ENCODE measurements around the gene ACTL10. TPM values are rescaled to one million over a fixed set of nuclear protein-coding genes. Genes with fewer than 3 reads are reported as not detected.

ACTL10 gene
- total and polyA plus RNA-seq, 2 donors (not counting 1 experiment from before 2014, with no cell fraction given) = 1.2 to 6.3 TPM

DNA sequence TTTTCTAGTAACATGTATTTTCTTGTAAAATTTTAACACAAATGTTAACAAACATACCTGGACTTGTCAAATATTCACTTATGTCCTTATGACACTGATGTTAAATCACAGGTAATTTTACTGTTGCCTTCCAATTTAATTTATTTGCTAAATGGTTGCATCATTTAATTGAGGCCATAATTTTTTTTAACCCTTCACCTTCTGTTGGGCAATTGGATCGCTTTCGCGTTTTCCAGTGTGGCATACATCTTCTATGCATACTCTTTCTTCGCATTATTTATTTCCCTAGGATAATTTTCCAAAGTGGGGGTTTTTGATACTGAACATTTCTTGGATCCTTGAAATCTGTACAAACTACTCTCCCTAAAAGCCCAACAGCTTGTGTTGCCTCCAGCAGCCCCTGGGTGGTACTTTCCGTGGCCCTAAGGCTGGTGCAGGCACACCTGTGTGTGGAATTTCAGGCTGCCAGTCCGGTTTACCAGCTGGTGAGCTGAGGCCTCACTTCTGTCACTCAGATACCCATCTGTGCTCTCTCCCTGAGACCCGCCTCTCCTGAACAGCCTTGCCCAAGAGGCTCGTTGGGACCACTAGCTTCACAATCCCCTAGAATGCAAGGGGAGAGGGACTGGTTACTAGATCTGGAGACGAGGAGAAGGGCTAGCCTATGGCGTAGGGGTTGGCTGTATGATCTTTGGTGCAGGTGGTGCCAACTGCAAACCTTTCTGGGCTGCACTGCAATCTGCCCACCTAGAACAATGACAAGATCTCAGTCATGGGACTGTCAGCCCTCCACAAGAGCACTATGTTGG, 15.8 kb upstream of the ACTL10 start:
- H2AFZ ChIP-seq (ENCODE audit: insufficient read depth, low read depth, low read length, poor library complexity, severe bottlenecking) = no peak overlapping the region
- no peak for ATAC-seq (ENCODE audit: low read depth)
- H3K36me3 ChIP-seq (replicated peaks in 1 of 2; ENCODE audit: control extremely low read depth in 1 of 2, control insufficient read depth in 1 of 2, extremely low read depth in 1 of 2, insufficient read depth in 2 of 2, low read length in 1 of 2) = no peaks in the 10 kb centered on the region
- no peaks in the 10 kb centered on the region for H3K9me3 Mint-ChIP-seq (ENCODE audit: insufficient read depth)
- H3K4me1 ChIP-seq (ENCODE audit: control insufficient read depth in 2 of 2, insufficient read depth in 2 of 2, low read length in 2 of 2) = peaks cover 0 to 9% of the 10 kb centered on the region in 2 donors
- no peak overlapping the region for H3K4me2 ChIP-seq (replicated peaks; ENCODE audit: low read depth, low read length, poor library complexity, severe bottlenecking)
- CTCF ChIA-PET = interaction anchor here (0.6 to 5.4 kb wide), 5 partner anchors 12 to 1025 kb away, joined by 3 to 53 read pairs (median 4); partner anchors contain the start of genes ACTL10 and C20orf144
- H3K79me2 ChIP-seq (ENCODE audit: control insufficient read depth, insufficient read depth, low read length) = no peaks in the 10 kb centered on the region
- no peak overlapping the region for H3K27ac ChIP-seq (ENCODE audit: low read length in 2 of 2)
- H3K4me3 ChIP-seq (ENCODE audit: control extremely low read depth in 1 of 5, extremely low read depth in 1 of 5, insufficient read depth in 1 of 5, low read depth in 2 of 5, low read length in 4 of 5) = no peak overlapping the region
- intact Hi-C loops (cut with micrococcal nuclease) = loop anchor here (5.0 kb wide), 1 partner anchor 259 kb away; no protein-coding TSS in a partner anchor
- no peak for DNase-seq
- no peaks in the 10 kb centered on the region for H4K20me1 ChIP-seq (ENCODE audit: control insufficient read depth, insufficient read depth, low read length, poor library complexity, severe bottlenecking)
- WGBS (ENCODE audit: insufficient coverage) = 100% methylated on average over 3 of the region's 10 CpGs
- H3K27me3 ChIP-seq (replicated peaks in 1 of 4; ENCODE audit: control extremely low read depth in 1 of 4, control insufficient read depth in 3 of 4, insufficient read depth in 4 of 4, low read length in 3 of 4) = no peaks in the 10 kb centered on the region
- POLR2A ChIA-PET = interaction anchor here (0.5 to 0.6 kb wide), 2 partner anchors 159 to 230 kb away, joined by 3 read pairs; no protein-coding TSS in a partner anchor
- no peak overlapping the region for H3K9ac ChIP-seq (ENCODE audit: low read length)
- no peaks in the 10 kb centered on the region for H3K27me3 Mint-ChIP-seq
- H3K9me3 ChIP-seq (ENCODE audit: control extremely low read depth in 1 of 3, control insufficient read depth in 2 of 3, insufficient read depth in 1 of 3, low read length in 2 of 3) = no peaks in the 10 kb centered on the region
- TF ChIP-seq, protein P1, sequence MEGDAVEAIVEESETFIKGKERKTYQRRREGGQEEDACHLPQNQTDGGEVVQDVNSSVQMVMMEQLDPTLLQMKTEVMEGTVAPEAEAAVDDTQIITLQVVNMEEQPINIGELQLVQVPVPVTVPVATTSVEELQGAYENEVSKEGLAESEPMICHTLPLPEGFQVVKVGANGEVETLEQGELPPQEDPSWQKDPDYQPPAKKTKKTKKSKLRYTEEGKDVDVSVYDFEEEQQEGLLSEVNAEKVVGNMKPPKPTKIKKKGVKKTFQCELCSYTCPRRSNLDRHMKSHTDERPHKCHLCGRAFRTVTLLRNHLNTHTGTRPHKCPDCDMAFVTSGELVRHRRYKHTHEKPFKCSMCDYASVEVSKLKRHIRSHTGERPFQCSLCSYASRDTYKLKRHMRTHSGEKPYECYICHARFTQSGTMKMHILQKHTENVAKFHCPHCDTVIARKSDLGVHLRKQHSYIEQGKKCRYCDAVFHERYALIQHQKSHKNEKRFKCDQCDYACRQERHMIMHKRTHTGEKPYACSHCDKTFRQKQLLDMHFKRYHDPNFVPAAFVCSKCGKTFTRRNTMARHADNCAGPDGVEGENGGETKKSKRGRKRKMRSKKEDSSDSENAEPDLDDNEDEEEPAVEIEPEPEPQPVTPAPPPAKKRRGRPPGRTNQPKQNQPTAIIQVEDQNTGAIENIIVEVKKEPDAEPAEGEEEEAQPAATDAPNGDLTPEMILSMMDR (IDR thresholded peaks at IDR 0.05) = no peak
- TF ChIP-seq EZH2 (IDR thresholded peaks at IDR 0.05; ENCODE audit: borderline replicate concordance, insufficient read depth, low read depth, low read length, poor library complexity, severe bottlenecking) = no peak
- no peak overlapping the region for H3K4me3 Mint-ChIP-seq
- no peak overlapping the region for H3K27ac Mint-ChIP-seq
- H3K4me1 Mint-ChIP-seq = peaks cover 9% of the 10 kb centered on the region

- intact Hi-C loops (cut with micrococcal nuclease) = loop anchor here (2.0 to 5.0 kb wide), 2 partner anchors 195 to 259 kb away; no protein-coding TSS in a partner anchor
- Histone ChIP-seq H2AFZ (ENCODE audit: insufficient read depth, low read depth, low read length, poor library complexity, severe bottlenecking) (no peak overlapping the region), H4K20me1 (ENCODE audit: control insufficient read depth, insufficient read depth, low read length, poor library complexity, severe bottlenecking) (no peaks in the 10 kb centered on the region), H3K9ac (ENCODE audit: low read length) (no peak overlapping the region), H3K27me3 (replicated peaks in 1 of 4; ENCODE audit: control extremely low read depth in 1 of 4, control insufficient read depth in 3 of 4, insufficient read depth in 4 of 4, low read length in 3 of 4) (no peaks in the 10 kb centered on the region), H3K4me2 (replicated peaks; ENCODE audit: low read depth, low read length, poor library complexity, severe bottlenecking) (no peak overlapping the region), H3K27ac (ENCODE audit: low read length in 2 of 2) (no peak overlapping the region), H3K36me3 (replicated peaks in 1 of 2; ENCODE audit: control extremely low read depth in 1 of 2, control insufficient read depth in 1 of 2, extremely low read depth in 1 of 2, insufficient read depth in 2 of 2, low read length in 1 of 2) (no peaks in the 10 kb centered on the region), H3K9me3 (ENCODE audit: control extremely low read depth in 1 of 3, control insufficient read depth in 2 of 3, insufficient read depth in 1 of 3, low read length in 2 of 3) (no peaks in the 10 kb centered on the region), H3K4me3 (ENCODE audit: control extremely low read depth in 1 of 5, extremely low read depth in 1 of 5, insufficient read depth in 1 of 5, low read depth in 2 of 5, low read length in 4 of 5) (no peak overlapping the region), H3K79me2 (ENCODE audit: control insufficient read depth, insufficient read depth, low read length) (no peaks in the 10 kb centered on the region), H3K4me1 (ENCODE audit: control insufficient read depth in 2 of 2, insufficient read depth in 2 of 2, low read length in 2 of 2) (peaks cover 0 to 9% of the 10 kb centered on the region in 2 donors)
- ATAC-seq (ENCODE audit: low read depth) = no peak
- Mint-ChIP-seq H3K4me3 (no peak overlapping the region), H3K4me1 (peaks cover 9% of the 10 kb centered on the region), H3K27ac (no peak overlapping the region), H3K27me3 (no peaks in the 10 kb centered on the region), H3K9me3 (ENCODE audit: insufficient read depth) (no peaks in the 10 kb centered on the region)
- ChIA-PET CTCF (interaction anchor here (0.9 to 5.4 kb wide), 5 partner anchors 12 to 197 kb away, joined by 3 to 53 read pairs (median 20); partner anchors contain the start of genes ACTL10 and C20orf144), POLR2A (interaction anchor here (0.5 kb wide), 1 partner anchor 159 kb away, joined by 3 read pairs; no protein-coding TSS in a partner anchor)
- WGBS (ENCODE audit: insufficient coverage) = 94% methylated on average over 11 of the region's 13 CpGs
- no peak for TF ChIP-seq EZH2 (IDR thresholded peaks at IDR 0.05; ENCODE audit: borderline replicate concordance, insufficient read depth, low read depth, low read length, poor library complexity, severe bottlenecking)
- TF ChIP-seq, protein P1 (IDR thresholded peaks at IDR 0.05) = no peak
- DNase-seq = no peak
These were observed 15.1 kb upstream of the ACTL10 start for GRCh38 chr20:33651562-33652048.
